ENCODE data around the gene MRPL50.
"Not testable (repeated sequence)": the region's sequence is repeated elsewhere in the genome, so short reads cannot be mapped to it uniquely, and the experiment has no call there.

MRPL50 gene

GRCh38 chr9:101417389-101417788 is 19.0 kb upstream of the MRPL50 start:
- DNase-seq = no peak

- DNase-seq = no peak
Measured at GRCh38 chr9:101415578-101415977, 17.2 kb upstream of the MRPL50 start.

DNA sequence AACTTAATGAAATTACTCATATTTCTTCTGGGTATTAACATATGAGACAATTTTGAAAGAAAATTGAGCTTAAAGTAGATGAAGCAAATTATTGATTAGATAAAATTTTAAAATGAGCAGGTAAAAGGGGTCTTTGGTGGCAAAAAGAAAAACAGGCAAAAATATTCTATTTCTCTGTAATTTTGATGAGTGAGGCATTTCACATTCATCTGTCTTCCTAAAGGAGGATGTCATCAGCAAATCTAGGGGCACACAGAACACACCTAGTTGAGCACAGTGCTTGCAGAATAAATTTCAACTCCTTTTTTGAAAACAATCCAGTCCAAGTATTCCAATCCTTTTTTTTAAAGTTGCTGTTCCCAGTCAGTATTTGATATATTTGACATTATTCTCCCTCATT is 16.4 kb upstream of the MRPL50 start:
- no peak for DNase-seq

GRCh38 chr9:101409079-101409477 is 10.7 kb upstream of the MRPL50 start:
- DNase-seq = no peak

GRCh38 chr9:101408374-101409078 is 10.1 kb upstream of the MRPL50 start:
- DNase-seq = no peak

DNA sequence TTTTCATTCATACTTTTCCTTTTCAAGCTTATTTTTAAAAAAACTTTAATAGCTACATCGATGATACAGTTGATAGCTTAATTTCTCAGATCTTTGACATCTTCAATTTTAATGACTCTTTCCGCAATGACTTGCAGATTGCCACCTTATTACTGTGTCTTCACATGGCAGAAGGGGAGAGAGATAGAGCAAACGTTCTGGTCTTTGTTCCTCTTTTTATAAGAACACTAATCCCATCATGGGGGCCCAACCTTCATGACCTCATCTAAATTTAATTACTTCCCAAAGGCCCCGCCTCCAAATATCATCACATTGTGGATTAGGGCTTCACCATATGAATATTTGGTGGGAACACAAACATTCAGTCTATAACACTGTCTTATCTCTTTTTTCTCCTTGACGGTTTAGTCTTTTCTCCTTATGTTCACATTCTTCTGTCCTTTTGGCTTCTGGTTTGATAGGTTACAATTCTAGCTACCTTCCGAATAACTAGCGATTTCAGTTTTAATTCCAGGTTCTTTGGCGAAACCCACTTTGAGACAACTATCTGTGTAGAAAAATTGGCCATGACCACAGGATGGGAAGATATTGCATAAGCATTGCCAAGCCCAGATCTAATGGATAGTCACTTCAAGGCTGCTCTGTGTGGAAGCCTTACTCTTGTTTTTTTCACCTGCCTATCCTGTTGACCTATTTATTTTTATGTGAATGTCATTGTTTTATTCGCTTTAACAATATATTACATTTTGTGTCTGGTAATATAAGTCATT is 5.3 kb upstream of the MRPL50 start:
- no peak for DNase-seq

DNA sequence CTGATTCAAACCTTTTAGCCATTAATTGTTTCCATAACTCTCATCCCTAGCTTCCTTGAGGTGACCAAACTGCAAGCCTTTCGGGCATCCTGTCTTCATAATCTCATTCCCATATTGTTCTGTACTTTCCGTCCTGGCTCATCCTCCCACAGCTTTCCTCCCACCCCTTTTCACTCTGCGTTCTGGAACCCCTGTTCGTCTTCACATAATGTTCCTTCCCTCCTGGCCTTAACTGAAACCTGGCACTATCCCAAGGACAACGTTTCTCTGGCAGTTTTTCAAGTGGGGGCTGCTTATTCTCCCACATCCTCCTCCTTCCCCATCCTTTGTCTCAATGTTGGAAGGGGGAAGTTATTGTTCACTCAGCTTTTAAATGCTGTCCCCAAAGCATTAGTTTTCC is 1.7 kb upstream of the MRPL50 start:
- DNase-seq = no peak

GRCh38 chr9:101399643-101399970 is 1.2 kb upstream of the MRPL50 start:
- DNase-seq = no peak

DNA sequence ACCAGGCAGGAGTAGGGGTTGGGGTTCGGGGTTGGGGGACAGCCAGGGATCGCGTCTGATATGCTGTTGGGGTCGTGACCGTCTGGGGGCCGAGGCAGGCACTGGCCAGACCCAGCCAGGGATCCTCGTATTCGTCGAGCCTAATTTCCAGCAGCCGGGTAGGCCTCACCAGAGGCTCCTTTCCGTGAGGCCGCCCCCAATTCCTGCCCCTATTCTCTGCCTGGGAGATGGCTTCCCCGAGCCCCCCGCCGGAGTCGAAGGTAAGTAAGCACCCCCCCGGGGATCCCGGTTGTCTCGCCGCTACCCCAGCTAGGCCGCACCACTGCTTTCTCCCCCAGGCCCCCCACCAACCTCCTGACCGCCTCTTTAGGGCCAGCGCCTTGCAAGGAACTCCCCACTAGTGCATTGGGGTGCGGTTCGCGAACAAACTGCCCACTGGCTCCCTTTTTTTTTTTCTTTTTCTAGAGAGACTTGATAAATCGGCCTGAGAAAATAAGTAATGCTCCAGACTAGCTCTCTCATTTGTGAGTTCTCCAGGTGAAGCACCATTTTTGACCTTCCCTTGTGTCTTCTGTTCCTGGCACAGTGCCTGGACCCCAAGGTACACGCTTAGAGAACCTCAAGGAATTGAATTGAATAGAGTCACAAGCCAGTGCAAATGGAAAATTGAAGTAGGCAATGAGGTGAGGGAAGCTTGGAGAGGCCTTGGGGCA is 668 bp upstream of the MRPL50 start:
- no peak for DNase-seq

GRCh38 chr9:101397746-101398067 is 711 bp downstream of the MRPL50 start:
- no peak for DNase-seq

DNA sequence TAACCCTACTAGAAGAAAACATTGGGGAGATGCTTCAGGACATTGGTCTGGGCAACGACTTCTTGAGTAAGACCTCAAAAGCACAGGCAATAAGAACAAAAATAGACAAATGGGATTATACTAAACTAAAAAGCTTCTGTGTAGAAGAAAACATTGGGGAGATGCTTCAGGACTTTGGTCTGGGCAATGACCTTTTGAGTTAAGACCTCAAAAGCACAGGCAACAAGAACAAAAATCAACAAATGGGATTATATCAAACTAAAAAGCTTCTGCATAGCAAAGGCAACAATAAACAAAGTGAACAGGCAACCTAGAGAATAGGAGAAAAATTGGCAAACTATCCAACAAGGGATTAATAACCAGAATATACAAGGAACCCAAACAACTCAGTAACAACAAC is 3.7 kb downstream of the MRPL50 start:
- no peak for DNase-seq

GRCh38 chr9:101393135-101393534 is 5.3 kb downstream of the MRPL50 start:
- DNase-seq = no peak

GRCh38 chr9:101388507-101388993 is 9.9 kb downstream of the MRPL50 start:
- DNase-seq = peak; percentile 28

DNA sequence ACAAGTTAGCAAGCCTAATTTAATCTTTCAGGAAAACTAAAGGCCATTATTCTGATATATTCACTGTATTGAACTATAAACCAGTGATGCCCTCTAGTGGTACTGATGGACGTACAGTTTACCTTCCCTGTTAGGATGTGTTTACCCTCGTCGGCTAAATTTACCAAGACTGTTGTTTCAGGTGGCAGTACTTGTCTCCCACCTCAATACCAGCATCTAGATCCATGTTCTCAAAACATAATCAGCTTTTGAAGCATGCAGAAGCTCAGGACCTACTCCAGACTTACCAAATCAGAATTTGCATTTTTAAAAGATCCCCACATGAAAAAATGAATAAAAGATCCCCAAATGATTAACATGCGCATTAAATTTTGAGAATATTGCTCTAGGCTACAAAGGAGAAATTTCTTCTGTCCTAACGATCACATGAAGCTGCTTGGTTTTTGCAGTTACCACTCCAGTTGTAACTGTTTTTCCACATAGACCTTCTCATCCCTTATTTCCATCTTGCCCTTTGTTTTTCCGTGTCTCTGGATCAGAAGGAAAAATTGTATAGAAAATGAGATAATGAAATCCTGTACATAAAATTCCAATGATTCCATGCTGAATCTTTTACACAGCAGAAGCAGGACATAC is 10.4 kb downstream of the MRPL50 start:
- peak; percentile 80 for DNase-seq

DNA sequence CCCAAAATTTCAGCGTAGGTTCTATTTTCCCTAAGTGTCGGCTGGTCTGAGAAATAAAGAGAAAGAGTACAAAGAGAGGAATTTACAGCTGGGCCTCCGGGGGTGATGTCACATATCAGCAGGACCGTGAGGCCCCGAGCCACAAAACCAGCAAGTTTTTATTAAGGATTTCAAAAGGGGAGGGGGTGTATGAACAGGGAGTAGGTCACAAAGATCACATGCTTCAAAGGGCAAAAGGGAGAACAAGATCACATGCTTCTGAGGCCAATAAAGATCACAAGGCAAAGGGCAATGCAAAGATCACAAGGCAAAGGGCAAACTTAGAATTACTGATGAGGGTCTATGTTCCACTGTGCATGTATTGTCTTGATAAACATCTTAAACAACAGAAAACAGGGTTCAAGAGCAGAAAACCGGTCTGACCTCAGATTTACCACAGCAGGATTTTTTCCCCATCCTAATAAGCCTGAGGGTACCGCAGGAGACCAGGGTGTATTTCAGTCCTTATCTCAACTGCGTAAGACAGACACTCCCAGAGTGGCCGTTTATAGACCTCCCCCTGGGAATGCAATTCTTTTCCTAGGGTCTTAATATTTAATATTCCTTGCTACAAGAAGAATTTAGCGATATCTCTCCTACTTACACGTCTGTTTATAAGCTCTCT is 13.4 kb downstream of the MRPL50 start, which contains the start of gene BAAT:
Gene BAAT (minus strand): TSS at position 134 of the 664 bp plus-strand sequence. CDS start 13,602 bp downstream, outside the sequence.
- DNase-seq = not testable (repeated sequence)

GRCh38 chr9:101383361-101383760 is 15.1 kb downstream of the MRPL50 start:
- no peak for DNase-seq

GRCh38 chr9:101381833-101382342 is 16.5 kb downstream of the MRPL50 start:
- no peak for DNase-seq

DNA sequence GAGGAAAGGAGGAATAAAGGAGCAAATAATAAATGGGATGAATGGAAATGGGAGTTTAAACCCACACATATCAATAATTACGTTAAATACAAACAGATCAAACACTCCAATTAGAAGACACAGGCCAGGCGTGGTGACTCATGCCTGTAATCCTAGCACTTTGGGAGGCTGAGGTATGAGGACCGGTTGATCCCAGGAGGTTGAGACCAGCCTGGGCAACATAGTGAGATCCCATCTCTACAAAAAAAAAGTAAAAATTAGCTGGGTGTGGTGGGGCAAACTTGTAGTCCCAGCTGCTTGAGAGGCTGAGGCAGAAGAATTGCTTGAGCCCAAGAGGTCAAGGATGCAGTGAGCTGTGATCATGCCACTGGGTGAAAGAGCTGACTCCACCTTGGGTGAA is 17.3 kb downstream of the MRPL50 start:
- DNase-seq = no peak

GRCh38 chr9:101380295-101380694 is 18.1 kb downstream of the MRPL50 start:
- no peak for DNase-seq

DNA sequence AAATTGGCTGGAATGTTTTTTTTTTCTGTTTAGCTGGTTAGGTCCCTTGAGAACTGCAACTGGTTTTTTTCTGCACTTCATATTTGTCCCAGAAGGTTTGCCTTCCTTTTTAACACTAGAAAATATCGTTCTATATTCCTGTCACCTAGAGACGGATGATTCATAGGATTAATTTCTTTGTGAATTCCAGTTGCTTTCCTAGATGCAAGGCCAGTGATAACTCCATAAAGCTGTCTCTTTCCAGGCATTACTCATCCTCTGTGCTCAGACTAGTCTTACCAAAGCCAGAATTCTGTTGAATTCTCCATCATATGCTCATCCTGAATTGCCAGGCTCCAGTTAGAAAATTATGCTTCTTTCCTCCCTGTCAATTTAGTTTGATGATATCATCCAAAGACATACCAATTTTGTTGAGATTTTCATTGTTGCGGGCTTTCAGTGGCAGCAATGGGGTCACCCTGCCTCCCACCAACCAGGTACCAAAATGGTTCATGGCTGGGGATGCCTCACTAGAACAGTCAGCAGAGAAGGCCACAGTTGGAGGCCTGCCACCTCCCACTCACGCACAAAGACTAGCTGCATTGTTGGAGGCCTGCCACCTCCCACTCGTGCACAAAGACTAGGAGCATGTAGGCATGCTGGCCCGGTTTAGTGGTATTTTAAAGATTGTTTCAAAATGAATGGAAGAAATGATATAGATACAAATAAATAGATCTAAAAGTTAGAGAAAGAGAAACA is 22.1 kb downstream of the MRPL50 start:
- DNase-seq = no peak

DNA sequence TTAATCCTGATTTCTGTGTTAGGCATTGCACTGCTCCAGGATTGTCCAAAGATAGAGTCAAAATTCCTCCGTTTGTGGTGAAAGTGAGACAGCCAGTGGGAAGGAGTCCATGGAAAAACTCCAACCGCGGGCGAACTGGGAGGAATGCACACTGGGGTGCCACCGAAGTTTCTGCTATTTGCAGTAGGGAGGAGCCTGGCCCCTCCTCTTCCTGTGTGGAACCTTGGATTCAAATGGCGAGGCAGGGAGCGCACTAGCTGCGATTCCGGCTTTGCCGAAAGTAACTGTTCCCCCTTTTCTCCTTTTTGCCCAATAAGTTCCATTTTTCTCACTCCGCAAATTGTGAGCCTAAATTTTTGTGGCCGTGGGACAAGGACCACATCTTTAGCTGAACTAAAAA is 22.9 kb downstream of the MRPL50 start:
- DNase-seq = no peak

Data from SHP77 treated with DMSO at 0.1 percent for 48 hours (cell line).